Measurements from ENCODE around the gene CFAP298. TPM values are rescaled to one million over a fixed set of nuclear protein-coding genes. Genes with fewer than 3 reads are reported as not detected.
"Not testable (repeated sequence)": the region's sequence is repeated elsewhere in the genome, so short reads cannot be mapped to it uniquely, and the experiment has no call there.

CFAP298 gene
- total RNA-seq, 2 donors from 2014 or later = 19.8 to 23.1 TPM

- DNase-seq (ENCODE audit: low spot score) = no peak
- intact Hi-C loops (cut with DNase I) = no loop called here
These were observed 39.4 kb downstream of the CFAP298 start for GRCh38 chr21:32572574-32573420.

DNA sequence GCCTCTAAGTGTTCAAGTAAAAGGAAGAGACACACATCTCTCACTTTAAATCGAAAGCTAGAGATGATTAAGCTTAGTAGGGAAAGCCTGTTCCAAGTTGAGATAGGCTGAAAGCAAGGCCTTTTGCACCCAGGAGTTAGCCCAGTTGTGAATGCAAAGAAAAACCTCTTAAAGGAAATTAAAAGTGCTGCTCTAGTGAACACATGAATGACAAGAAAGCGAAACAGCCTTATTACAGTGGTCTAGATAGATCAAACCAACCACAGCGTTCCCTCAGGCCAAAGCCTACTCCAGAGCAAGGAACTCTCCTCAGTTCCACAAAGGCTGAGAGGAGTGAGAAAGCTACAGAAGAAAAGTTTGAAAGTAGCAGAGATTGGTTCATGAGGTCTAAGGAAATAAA is 41.7 kb downstream of the CFAP298 start:
- intact Hi-C loops (cut with DNase I) = no loop called here
- DNase-seq (ENCODE audit: low spot score) = no peak

DNA sequence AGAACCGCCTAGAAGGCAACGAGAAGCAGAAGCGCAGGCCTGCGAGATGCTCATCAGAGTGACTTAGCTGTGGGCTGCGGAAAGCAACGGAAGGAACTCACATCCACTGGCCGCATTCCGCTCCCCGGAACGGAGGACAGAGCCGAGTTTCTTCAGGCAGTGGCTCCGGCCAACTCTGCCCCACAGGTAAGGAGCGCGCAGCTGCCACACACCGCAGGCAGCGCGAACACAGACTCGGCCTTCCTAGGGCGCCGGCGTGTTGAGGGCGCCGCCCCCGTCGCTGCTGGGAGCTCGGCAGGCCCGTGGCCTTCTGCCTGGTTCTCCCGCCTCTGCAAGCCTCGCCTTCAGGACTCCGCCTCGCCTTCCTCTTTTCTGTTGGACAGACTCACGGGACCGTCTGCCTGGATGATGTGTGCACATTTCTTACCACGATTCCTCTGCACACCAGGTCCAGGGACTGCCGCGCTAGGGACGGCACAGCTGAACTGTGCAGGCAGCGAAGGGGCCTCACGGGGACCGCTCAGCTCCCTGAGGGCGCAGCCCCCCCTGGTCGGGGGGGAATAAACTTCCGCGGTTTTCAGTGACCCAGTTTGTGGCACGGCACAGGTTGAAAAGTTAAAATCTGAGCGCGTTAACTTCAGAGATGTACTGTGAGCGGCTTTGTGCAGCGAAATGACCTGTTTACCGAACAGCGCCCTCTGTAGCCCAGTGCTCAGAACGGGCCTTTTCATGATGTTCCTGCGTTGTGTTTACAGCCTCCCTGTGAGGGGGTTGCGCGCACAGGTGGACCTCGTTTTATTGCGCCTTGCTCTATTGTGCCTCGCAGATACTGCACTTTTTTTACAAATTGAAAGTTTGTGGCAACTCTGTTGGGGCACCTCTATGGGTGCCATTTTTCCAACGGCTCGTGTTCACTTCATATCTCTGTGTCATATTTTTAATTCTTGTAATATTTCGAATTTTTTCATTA is 42.6 kb downstream of the CFAP298 start:
- peak; percentile 89 for DNase-seq (ENCODE audit: low spot score)
- intact Hi-C loops (cut with DNase I) = loop anchor here in 1 of 2 donors (10.0 kb wide), 1 partner anchor 155 kb away; the partner anchor contains the start of gene EVA1C

DNA sequence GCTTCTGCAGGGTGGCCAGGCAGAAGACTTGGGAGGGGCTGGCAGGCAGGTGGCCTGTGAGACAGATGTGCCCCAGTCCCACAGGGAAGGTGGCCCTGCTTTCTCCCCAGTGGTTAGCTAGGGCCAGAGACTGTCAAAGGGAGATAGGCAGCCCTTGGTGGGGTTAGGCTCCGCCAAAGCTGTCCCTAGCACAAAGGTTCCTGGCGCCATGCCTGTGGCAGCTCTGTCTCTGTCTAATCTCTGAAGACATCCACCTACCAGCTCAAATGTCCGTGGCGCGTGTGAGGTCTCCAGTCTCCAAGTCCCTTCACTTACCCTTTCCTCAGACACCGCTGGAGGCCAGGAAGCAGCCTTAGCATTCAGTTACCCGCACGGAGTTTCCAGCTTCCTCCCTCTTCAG is 44.6 kb downstream of the CFAP298 start:
- intact Hi-C loops (cut with DNase I) = loop anchor here (2.0 to 10.0 kb wide), 2 partner anchors 153 to 155 kb away; partner anchors contain the start of gene EVA1C (in 2 of the 2)
- DNase-seq (ENCODE audit: low spot score) = no peak

DNA sequence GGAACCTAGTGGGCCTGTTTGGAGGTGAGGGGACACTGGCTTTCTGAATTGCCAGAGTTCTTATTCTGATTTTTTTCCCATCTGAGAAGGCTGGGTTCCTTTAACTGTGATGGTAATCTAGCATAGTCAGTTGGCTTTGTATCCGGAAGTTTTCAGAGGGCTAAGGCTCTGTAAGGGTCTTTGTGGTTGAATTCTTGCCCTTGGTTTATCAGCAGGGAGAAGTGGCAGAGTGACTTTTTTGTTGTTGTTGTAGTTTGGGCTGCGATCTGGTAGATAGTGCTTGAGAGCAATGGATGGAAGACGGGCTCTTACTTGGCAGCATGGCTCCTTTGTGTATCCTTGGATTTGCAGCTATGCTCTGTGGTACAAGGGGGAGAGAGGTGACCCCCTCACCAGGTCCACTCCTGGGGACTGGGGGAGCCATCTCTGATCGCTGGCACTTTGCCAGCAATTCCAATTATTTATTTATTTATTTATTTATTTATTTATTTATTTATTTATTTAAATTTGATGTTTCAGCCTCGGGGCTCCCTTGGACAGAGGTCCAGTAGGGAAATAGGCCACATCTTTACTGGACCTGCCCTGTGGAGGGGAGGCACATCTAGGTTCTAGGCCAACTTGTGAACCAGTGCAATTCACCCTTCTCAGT is 45.3 kb downstream of the CFAP298 start:
- intact Hi-C loops (cut with DNase I) = loop anchor here (2.0 to 10.0 kb wide), 2 partner anchors 152 to 154 kb away; partner anchors contain the start of gene EVA1C (in 2 of the 2)
- no peak for DNase-seq (ENCODE audit: low spot score)

DNA sequence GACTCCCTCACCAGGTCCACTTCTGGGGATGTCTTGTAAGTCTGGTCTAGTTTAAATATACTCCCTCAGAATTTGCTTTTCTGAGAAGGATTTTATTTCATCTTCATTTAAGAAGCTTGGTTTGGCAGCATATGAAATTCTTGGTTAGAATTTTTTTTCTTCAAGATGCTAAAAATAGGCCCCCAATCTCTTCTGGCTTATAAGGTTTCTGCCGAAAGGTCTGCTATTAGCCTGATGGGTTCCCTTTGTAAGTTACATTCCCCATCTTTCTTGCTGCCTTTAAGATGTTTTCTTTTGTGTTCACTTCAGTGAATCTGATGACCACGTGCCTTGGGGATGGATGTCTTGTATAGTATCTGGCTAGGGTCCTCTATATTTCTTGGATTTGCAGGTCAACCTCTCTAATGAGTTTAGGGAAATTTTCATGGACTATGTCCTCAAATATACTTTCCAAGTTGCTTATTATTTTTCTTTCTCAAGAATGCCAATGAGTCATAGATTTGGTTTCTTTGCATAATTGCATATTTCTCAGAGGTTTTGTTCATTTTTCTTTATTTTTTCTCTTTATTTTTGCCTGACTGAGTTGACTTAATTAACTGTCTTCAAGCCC is 46.2 kb downstream of the CFAP298 start:
- DNase-seq (ENCODE audit: low spot score) = no peak
- intact Hi-C loops (cut with DNase I) = loop anchor here (2.0 to 10.0 kb wide), 2 partner anchors 151 to 153 kb away; partner anchors contain the start of gene EVA1C (in 2 of the 2)

- no peak for DNase-seq (ENCODE audit: low spot score)
- intact Hi-C loops (cut with DNase I) = loop anchor here in 1 of 2 donors (10.0 kb wide), 1 partner anchor 148 kb away; the partner anchor contains the start of gene EVA1C
These were observed 49.3 kb downstream of the CFAP298 start for GRCh38 chr21:32562915-32563314.

- intact Hi-C loops (cut with DNase I) = loop anchor here in 1 of 2 donors (10.0 kb wide), 1 partner anchor 148 kb away; the partner anchor contains the start of gene EVA1C
- no peak for DNase-seq (ENCODE audit: low spot score)
These were observed 49.8 kb downstream of the CFAP298 start for GRCh38 chr21:32562426-32562825.

GRCh38 chr21:32561476-32561875 is 50.7 kb downstream of the CFAP298 start:
- DNase-seq (ENCODE audit: low spot score) = not testable (repeated sequence)
- intact Hi-C loops (cut with DNase I) = loop anchor here in 1 of 2 donors (10.0 kb wide), 1 partner anchor 147 kb away; the partner anchor contains the start of gene EVA1C

- intact Hi-C loops (cut with DNase I) = loop anchor here in 1 of 2 donors (10.0 kb wide), 1 partner anchor 146 kb away; the partner anchor contains the start of gene EVA1C
- DNase-seq (ENCODE audit: low spot score) = no peak
These were observed 51.3 kb downstream of the CFAP298 start for GRCh38 chr21:32560896-32561295.

DNA sequence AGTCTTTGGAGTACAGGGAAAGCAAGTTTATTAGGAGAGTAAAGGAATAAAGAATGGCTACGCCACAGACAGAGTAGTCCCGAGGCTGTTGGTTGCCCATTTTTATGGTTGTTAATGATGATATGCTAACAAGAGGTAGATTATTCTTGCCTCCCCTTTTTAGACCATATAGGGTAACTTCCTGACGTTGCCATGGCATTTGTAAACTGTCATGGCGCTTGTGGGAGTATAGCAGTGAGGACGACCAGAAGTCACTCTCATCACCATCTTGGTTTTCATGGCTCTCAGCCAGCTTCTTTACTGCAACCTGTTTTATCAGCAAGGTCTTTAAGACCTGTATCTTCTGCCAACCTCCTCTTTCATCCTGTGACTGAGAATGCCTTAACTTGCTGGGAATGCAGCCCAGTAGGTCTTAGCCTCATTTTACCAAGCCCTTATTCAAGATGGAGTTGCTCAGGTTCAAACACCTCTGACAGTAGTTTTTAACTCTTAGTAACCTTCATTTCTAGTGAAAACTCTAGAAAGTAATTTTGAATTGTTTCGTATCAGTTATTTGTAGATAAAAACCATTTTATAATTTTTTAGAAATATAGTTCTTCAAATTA is 53.1 kb downstream of the CFAP298 start:
- intact Hi-C loops (cut with DNase I) = no loop called here
- no peak for DNase-seq (ENCODE audit: low spot score)

- DNase-seq (ENCODE audit: low spot score) = no peak
- intact Hi-C loops (cut with DNase I) = no loop called here
These were observed 54.1 kb downstream of the CFAP298 start for GRCh38 chr21:32558106-32558505.

DNA sequence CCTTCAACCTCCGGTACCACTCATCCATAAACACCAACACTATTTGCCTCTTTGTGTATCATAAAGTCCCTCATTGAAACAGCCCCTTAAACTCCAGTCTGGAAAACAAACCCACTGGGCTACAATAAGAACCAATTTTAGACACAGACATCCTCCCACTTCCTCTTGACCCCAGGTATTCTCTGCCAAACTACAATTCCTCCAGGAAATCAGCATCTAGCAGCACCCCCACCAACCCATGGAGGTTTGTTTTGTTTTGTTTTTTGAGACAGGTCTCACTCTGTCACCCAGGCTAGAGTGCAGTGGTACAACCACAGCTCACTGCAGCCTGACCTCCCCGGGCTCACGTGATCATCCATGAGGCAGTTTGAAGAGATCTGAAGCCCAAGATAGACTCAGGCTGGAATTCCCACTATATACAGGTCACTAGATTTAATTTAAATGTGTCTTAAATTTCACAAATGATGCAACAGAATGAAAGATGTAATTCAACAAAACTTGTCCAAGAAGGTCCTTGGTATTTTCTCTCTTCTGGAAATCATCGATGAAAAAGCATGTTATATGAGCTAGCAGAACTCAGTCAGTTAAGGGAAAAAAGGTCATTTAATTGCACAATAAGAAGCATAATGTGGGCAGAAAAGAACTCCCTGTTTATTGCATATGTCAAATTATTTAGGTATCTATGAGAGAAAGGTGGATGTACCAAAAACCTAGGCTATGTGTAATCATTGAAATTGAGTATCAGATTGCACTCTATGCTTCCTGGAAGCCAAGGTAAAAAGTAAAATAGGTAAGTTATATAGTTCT is 57.1 kb downstream of the CFAP298 start:
- DNase-seq (ENCODE audit: low spot score) = no peak
- intact Hi-C loops (cut with DNase I) = no loop called here

DNA sequence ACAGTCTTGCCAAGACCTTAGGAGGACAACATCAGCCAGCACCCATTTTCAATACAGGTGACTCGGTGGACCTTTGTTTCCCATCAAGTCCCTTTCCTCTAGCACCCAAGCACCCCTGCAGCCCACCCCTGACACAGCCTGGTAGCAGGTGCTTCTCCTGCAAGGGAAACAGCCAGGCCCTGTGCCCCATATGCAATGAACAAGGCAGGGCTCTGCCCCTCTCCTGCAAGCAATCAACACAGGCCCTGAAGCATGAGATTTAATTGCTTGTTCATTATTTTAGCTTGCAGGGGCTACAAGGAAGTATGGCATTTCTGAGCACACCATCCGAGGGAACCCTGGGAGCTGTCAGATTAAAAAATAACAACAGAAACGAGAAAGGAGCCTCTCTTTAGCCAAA is 62.3 kb downstream of the CFAP298 start:
- no peak for DNase-seq (ENCODE audit: low spot score)

DNA sequence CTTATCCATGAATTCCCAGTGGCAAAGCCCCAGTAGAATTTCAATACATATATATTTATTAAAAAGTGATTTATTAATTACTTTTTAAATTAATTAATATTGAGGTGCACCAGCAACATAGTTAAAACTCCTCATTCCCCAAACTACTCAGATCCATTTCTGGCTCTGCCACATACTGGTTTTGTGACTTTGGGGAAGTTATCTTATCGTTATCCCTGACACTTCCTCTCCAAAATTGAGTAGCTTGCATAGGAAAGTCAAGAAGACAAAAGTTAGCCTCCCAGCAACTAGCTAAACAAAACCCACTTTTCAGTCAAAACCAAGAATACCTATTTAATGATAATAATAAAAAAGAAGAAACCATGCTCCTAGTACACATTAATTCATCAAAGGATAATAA is 62.7 kb downstream of the CFAP298 start:
- intact Hi-C loops (cut with DNase I) = no loop called here
- DNase-seq (ENCODE audit: low spot score) = no peak

More for the DNA sequence above, 62.3 kb downstream of the CFAP298 start:
- intact Hi-C loops (cut with DNase I) = no loop called here

Measured in posterior vena cava (tissue), 2 donors.